OCI-LY7 (cell line): ENCODE data around the gene SORCS3. TPM values are rescaled to one million over a fixed set of nuclear protein-coding genes. Genes with fewer than 3 reads are reported as not detected.

Source experiments
- BruUV-seq: library from RNA; stranded (reverse); fragments of 400-500 nt; replicated peaks from 2 replicates; lab custom pipeline; 2021; lab: Mats Ljungman, UMichigan
- CTCF ChIA-PET: fragments of 300-600 bp; sonication (Branson Sonifier 250); formaldehyde crosslinking; loops from one replicate; lab custom pipeline; 2022; ENCODE audit warnings: antibody characterized with exemption; ENCODE audit not compliant: unreplicated experiment; lab: Charles Lee
- POLR2A ChIA-PET: fragments of 300-600 bp; sonication (Branson Sonifier 250); formaldehyde crosslinking; loops from one replicate; lab custom pipeline; 2022; ENCODE audit warnings: antibody characterized with exemption; lab: Charles Lee
- DNase-seq: peaks from one replicate; pipeline ENCODE4 v3.0.0-alpha.2; 2015; ENCODE audit warnings: low spot score
- H2AFZ ChIP-seq: fragments of 200-600 bp; sonication (generic), shearing (Covaris generic); 2 replicates; pipeline ENCODE4 v1.6.1; 2014; ENCODE audit warnings: mild to moderate bottlenecking, antibody characterized with exemption, low read length, moderate library complexity
- H3K27ac ChIP-seq: fragments of 200-600 bp; sonication (generic); 2 replicates; pipeline ENCODE4 v1.5.1; 2014; ENCODE audit warnings: mixed run types, low read depth, mild to moderate bottlenecking, moderate library complexity, low read length, inconsistent platforms; ENCODE audit not compliant: poor library complexity, severe bottlenecking
- H3K36me3 ChIP-seq: fragments of 200-600 bp; sonication (generic); 2 replicates; pipeline ENCODE4 v1.6.1; 2014; ENCODE audit warnings: mild to moderate bottlenecking, antibody characterized with exemption, low read length, moderate library complexity, mixed read lengths; ENCODE audit not compliant: insufficient read depth
- H3K4me1 ChIP-seq: fragments of 200-600 bp; sonication (generic); 2 replicates; pipeline ENCODE4 v1.5.1; 2014; ENCODE audit warnings: mild to moderate bottlenecking, low read length; ENCODE audit not compliant: insufficient read depth, poor library complexity, severe bottlenecking
- H3K4me2 ChIP-seq: fragments of 200-600 bp; sonication (generic); 2 replicates; pipeline ENCODE4 v1.6.1; 2014; ENCODE audit warnings: mild to moderate bottlenecking, low read length
- H3K4me3 ChIP-seq: fragments of 200-600 bp; sonication (generic); 2 replicates; pipeline ENCODE4 v1.5.1; 2014; ENCODE audit warnings: mild to moderate bottlenecking, low read depth, low read length; ENCODE audit not compliant: poor library complexity, severe bottlenecking
- H3K79me2 ChIP-seq: fragments of 200-600 bp; sonication (generic); 2 replicates; pipeline ENCODE4 v1.6.1; 2016; ENCODE audit warnings: low read depth, mild to moderate bottlenecking, low read length, moderate library complexity, mixed read lengths; ENCODE audit not compliant: insufficient read depth
- H3K9me2 ChIP-seq: fragments of 200-600 bp; sonication (generic); 2 replicates; pipeline ENCODE4 v1.6.1; 2016; ENCODE audit warnings: mild to moderate bottlenecking, low read length, mixed read lengths; ENCODE audit not compliant: insufficient read depth
- H3K9me3 ChIP-seq: fragments of 200-600 bp; sonication (generic); 2 replicates; pipeline ENCODE4 v1.6.1; 2014; ENCODE audit warnings: mild to moderate bottlenecking, mixed run types, low read length, mixed read lengths
- H4K20me1 ChIP-seq: fragments of 200-600 bp; sonication (generic); 2 replicates; pipeline ENCODE4 v1.6.1; 2014; ENCODE audit warnings: mild to moderate bottlenecking, antibody characterized with exemption, low read length, moderate library complexity, mixed read lengths; ENCODE audit not compliant: insufficient read depth
- EZH2phosphoT487 ChIP-seq: fragments of 200-600 bp; sonication (generic); IDR thresholded peaks from 2 replicates; pipeline ENCODE4 v1.6.1; 2018; ENCODE audit warnings: low read depth, borderline replicate concordance, mild to moderate bottlenecking, mixed run types, antibody characterized with exemption, low read length, moderate library complexity, mixed read lengths
- intact Hi-C: fragments of 100-400 bp; cut with micrococcal nuclease; formaldehyde crosslinking; loops from one replicate; pipeline ENCODE4 v1.10.0; 2022; ENCODE audit not compliant: unreplicated experiment
- total RNA-seq, 2 experiments: library from RNA; depleted of rRNA in 1 of 2; stranded (reverse); fragments of >200 nt in 1 of 2; shearing (Covaris generic) in 1 of 2; gene quantifications; 2 replicates each; pipeline ENCODE4 v1.2.3, GENCODE V29; 2014 to 2022
- TF ChIP-seq, protein P1 (sequence below): fragments of 200-600 bp; sonication (generic); conservative IDR thresholded peaks from 2 replicates; pipeline ENCODE4 v1.5.1; 2014; ENCODE audit warnings: mild to moderate bottlenecking, antibody characterized with exemption, low read length, moderate library complexity, mixed read lengths

The SORCS3 gene
- total RNA-seq, 2 experiments from 2014 or later: not detected

DNA sequence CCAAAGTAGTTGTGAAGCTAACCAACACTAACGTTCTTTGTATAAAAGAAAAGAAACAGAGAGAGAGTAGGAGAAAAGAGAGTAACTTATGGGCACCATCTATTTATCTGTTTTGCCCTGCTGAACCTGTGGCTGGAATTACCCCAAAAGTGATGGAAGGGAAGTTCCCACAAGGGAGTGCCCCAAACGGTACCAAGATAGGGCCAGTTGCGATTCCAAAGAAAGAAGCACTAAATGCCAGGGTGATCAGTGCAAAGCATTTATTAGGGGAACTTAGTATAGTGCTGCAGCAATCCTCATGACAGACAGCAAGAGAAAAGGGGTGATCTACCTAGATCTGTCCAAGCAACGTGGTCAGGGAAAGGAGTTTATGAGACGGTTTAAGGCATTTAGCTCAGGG is 190.2 kb downstream of the SORCS3 start:
- Histone ChIP-seq H4K20me1 (no peaks in the 10 kb centered on the region), H3K4me1 (no peaks in the 10 kb centered on the region), H3K79me2 (no peaks in the 10 kb centered on the region), H2AFZ (no peak overlapping the region), H3K4me3 (no peak overlapping the region), H3K9me2 (no peaks in the 10 kb centered on the region), H3K36me3 (no peaks in the 10 kb centered on the region), H3K4me2 (no peak overlapping the region), H3K27ac (no peak overlapping the region), H3K9me3 (no peaks in the 10 kb centered on the region)
- intact Hi-C loops: no loop called here
- BruUV-seq: no TSS peak
- CTCF ChIA-PET: no interaction called here
- no peak for TF ChIP-seq EZH2phosphoT487
- TF ChIP-seq, protein P1, sequence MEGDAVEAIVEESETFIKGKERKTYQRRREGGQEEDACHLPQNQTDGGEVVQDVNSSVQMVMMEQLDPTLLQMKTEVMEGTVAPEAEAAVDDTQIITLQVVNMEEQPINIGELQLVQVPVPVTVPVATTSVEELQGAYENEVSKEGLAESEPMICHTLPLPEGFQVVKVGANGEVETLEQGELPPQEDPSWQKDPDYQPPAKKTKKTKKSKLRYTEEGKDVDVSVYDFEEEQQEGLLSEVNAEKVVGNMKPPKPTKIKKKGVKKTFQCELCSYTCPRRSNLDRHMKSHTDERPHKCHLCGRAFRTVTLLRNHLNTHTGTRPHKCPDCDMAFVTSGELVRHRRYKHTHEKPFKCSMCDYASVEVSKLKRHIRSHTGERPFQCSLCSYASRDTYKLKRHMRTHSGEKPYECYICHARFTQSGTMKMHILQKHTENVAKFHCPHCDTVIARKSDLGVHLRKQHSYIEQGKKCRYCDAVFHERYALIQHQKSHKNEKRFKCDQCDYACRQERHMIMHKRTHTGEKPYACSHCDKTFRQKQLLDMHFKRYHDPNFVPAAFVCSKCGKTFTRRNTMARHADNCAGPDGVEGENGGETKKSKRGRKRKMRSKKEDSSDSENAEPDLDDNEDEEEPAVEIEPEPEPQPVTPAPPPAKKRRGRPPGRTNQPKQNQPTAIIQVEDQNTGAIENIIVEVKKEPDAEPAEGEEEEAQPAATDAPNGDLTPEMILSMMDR: no peak
- DNase-seq: no peak
- POLR2A ChIA-PET: no interaction called here

DNA sequence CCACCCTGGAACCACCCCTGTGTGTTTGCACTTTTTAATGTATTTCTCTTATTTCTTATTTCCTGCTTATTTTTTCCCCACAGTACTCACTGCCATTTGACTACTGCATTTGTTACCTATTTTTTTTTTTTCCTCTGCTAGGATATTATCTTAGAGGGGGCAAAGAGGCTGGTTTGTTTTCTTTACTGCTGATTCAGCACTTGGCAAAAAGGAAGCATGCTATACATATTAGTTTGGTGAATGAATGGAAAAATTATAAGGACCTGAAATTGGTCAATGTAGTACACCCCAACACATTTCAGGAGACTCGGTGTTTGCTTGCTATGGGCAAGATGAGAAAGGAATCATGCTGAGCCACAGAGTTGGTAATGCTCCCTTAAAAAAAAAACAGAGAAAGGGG is 193.5 kb downstream of the SORCS3 start:
- TF ChIP-seq, protein P1: no peak
- TF ChIP-seq EZH2phosphoT487: no peak
- H3K27ac ChIP-seq: no peak overlapping the region
- H4K20me1 ChIP-seq: no peaks in the 10 kb centered on the region
- H3K36me3 ChIP-seq: no peaks in the 10 kb centered on the region
- intact Hi-C loops: no loop called here
- no peaks in the 10 kb centered on the region for H3K4me1 ChIP-seq
- no TSS peak for BruUV-seq
- ChIA-PET CTCF (no interaction called here), POLR2A (no interaction called here)
- no peak overlapping the region for H2AFZ ChIP-seq
- no peak overlapping the region for H3K4me2 ChIP-seq
- DNase-seq: no peak
- no peaks in the 10 kb centered on the region for H3K9me3 ChIP-seq
- H3K9me2 ChIP-seq: no peaks in the 10 kb centered on the region
- H3K79me2 ChIP-seq: no peaks in the 10 kb centered on the region
- H3K4me3 ChIP-seq: no peak overlapping the region

DNA sequence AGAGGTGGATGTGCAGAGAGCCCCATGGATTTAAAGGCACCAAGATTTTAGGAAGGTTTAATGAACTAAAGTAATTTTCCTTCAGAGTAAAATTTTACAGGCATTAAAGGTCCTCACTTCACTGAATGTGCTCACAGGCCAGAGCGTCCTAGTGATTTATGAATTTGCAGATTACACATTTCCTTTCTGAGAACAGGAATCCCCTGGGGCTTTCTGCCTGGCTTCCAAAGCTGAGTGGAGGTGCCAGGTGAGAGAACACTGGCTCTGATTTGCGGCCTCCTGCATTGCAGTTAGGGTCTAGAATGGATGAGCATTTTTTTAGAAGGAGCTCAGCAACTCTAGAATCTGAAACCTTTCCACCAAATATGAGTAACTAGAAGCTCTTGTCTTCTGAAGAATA is 194.3 kb downstream of the SORCS3 start:
- POLR2A ChIA-PET: no interaction called here
- CTCF ChIA-PET: no interaction called here
- intact Hi-C loops: no loop called here

More for the DNA sequence above, 194.3 kb downstream of the SORCS3 start:
- H3K36me3 ChIP-seq: no peaks in the 10 kb centered on the region
- H4K20me1 ChIP-seq: no peaks in the 10 kb centered on the region
- no peaks in the 10 kb centered on the region for H3K9me3 ChIP-seq
- H3K9me2 ChIP-seq: no peaks in the 10 kb centered on the region
- no peak overlapping the region for H3K4me3 ChIP-seq
- no peak overlapping the region for H2AFZ ChIP-seq
- H3K27ac ChIP-seq: no peak overlapping the region
- no peaks in the 10 kb centered on the region for H3K79me2 ChIP-seq
- DNase-seq: no peak
- no peak overlapping the region for H3K4me2 ChIP-seq
- TF ChIP-seq, protein P1: no peak
- no peak for TF ChIP-seq EZH2phosphoT487
- H3K4me1 ChIP-seq: no peaks in the 10 kb centered on the region
- BruUV-seq: no TSS peak
